Measurements from ENCODE around the gene CSF2RB.
A peak's percentile ranks its signal among the peaks of the same experiment; 100 is the strongest.

The CSF2RB gene

DNA sequence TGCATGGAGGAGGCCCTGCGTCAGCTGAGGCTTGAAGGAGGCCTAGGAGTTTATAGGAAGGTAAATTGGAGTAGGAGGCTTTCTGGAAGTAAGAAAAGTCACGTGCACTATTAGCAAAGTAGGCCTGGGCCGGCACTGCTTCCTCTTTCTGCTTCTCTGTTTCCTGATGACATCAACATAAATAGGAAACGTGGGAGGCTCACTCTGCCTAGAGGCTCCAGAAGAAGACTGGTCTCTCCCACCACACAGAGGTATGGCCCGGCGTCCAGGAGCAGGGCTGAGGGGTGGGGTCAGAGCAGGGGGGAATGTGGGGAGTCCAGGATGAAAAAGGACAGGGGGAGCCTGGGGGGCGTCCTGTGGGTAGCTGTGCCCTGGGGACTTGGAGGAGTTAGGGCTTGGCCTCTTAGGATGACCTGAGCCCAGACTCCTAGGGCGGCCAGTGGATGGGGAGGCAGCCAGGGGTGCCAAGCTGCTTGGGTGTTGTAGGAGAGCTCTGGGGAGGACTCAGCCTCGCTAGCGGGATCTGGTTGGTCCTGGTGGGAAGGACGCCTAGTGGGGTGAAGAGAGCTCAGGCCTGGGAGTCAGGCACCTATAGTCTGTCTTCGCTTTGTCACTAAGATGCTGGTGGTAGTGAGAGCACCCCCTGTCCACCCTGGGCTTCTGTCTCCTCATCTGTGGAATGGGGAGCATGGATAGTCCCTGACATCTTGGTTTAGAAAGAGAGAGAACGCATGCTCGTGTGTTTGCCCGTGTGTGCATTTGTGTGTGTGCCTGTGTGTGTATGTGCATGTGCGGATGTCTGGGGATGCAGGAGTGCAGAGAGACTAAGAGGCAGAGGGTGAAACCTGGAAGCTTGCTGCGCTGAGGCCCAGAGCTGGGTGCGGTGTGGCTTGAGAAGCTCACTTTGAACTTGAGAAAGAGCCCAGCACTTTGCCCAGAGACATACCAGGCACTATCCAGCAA lies at the start of gene CSF2RB:
CSF2RB (plus strand) TSS at position 202 of the 963 bp plus-strand sequence. CDS start 8,580 bp downstream, outside the sequence.
- DNase-seq: peak; percentile 68

GRCh38 chr22:36863979-36864378 lies 49.4 kb upstream of the CSF2RB start:
- no peak for DNase-seq

DNA sequence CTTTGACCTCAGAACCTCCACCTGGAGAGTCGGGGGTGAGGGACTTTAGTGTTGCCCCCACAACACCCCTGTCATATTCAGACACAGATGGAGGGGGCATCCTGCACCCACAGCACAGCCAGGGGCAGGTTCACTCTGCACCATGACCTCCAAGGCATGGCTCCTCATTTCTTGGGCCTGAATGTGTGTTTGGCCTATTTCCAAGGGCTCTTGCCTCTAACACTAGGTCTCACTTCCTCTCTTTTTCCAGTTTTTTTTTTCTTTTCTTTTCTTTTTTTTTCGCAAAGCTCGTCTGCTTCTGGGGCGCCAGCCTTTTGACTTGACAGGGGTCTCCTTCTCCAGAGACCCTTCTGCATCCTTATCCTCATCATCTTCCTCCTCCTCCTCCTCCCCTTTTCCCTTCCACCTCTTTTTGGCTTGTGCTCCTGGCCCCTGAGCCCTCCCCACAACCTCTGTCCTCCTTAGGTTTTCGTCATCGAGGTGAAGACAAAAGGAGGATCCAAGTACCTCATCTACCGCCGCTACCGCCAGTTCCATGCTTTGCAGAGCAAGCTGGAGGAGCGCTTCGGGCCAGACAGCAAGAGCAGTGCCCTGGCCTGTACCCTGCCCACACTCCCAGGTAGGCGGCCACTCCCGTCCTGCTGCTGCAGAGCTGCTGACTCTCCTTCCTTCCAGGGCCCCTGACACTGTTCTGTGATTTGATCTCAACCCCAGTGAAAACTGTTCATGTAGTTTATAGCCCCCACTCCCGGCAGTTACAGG lies 48.8 kb upstream of the CSF2RB start:
- no peak for DNase-seq

- no peak for DNase-seq
Observed at GRCh38 chr22:36865346-36865745, 48.1 kb upstream of the CSF2RB start.

GRCh38 chr22:36867695-36868094 lies 45.7 kb upstream of the CSF2RB start:
- DNase-seq: no peak

- no peak for DNase-seq
Observed at GRCh38 chr22:36868546-36869181, 44.8 kb upstream of the CSF2RB start.

DNA sequence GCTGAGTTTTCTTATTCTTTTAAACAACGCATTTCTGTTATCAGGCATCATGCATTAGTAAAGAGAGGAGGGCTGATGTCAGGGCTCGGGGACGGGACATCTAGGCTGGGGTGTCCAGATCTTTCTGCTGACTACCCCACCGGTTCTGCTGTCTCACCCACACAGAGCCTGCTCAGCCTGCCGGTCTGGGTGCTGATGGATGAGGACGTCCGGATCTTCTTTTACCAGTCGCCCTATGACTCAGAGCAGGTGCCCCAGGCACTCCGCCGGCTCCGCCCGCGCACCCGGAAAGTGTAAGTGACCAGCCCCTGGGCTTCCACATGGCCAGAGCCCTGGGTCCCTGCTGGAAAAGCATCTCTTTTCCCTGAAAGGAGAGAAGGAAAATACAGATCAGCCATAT lies 43.2 kb upstream of the CSF2RB start:
- no peak for DNase-seq

DNA sequence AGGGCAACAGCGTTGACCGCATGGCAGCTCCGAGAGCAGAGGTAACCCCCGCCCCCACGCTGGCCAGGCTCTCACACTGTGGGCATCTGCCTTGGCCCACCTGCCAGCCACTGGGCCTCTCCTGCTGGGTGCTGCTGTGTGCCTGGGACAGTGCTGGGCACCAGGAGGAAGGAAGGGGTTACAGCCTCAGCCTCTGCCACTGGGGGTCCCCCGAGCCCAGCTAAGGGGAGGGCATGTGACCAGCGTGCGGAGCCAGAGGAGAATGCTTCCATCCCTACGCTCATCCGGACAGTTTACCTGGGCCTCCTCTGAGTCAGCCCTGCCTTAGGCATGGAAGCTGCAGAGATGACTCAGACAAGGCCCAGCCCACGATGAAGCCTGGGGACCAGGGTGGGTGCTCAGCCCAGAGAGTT lies 41.8 kb upstream of the CSF2RB start:
- no peak for DNase-seq

DNA sequence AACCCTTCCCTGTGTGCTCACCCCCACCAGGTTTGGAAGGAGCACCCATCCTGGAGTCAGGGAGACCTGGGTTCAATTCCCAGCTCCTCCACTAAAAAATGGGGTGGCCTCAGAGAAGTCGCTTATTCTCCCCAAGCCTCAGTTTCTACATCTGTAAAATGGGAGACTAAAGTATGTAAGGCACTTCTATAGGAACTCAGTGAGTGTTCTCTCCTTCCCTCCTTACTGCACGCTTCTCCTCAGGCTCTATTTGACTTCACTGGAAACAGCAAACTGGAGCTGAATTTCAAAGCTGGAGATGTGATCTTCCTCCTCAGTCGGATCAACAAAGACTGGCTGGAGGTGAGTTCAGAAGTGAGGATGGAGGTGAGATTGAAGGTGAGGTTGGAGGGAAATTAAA lies 41.3 kb upstream of the CSF2RB start:
- DNase-seq: no peak

GRCh38 chr22:36872866-36873498 lies 40.4 kb upstream of the CSF2RB start:
- DNase-seq: no peak

DNA sequence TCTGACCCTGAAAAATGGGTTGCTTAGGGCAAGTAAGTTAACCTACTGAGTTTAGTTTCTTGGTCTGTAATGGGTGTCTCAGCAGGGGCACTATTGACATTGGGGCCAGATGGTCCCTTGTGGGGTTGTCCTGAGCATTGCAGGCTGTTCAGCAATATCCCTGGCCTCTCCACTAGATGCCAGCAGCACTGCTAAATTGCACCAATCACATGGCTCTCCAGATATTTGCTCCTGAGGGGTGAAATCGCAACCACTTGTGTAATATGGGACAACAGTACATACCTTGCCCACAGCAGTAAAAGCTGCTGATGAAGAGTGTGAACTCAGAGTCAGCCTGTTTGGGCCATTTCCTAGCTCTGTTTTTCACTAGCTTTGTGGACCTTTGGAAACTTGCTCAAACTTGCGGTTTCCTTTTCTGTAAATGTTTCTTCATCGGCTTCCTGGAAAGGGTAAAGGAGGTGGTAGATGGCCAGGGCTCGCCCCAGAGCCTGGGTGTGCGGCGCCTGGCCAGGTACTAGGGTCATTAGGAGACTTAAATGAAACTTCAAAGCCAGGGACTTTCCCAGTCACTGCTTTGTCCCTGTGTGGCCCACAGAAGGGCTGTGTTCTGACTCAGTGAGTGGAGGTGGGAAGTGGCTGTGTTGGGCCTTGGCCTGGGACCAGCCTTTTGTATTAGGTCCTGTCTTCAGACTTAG lies 39.7 kb upstream of the CSF2RB start:
- DNase-seq: peak; percentile 40

DNA sequence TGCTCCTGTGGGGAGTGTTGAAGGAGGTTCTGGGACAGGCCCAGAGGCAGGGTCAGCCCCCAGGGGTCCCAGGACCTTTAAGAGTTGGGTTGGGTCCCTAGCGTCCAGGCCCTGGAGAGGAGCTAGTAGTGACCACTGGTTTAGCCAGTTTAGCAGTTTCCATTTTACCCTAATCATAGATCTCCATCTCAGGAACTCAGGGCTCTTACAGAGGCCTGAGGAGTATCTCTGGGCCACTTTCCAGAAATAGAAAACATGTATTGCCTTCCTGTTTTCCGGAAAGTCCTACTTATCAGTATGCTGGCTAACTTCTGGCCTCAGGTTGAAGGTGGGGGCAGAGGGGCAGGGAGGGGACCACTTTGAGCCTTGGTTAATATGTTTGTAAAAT lies 39.1 kb upstream of the CSF2RB start:
- no peak for DNase-seq

DNA sequence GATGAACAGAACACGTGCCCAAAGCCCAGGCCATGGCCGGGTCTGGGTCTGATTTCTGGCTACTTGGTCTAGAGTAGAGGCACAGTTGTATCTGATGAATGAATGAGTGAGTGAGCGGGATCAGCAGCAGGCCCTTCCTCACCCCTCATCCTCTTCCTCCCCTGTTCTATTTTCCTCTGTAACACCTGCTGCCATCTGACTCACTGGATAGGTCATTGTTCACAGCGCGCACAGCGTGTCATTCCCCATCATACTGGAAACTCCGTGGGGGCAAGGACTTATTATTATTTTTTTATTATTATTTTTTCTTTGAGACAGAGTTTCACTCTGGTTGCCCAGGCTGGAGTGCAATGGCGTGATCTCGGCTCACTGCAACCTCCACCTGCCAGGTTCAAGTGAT lies 38.7 kb upstream of the CSF2RB start:
- no peak for DNase-seq

DNA sequence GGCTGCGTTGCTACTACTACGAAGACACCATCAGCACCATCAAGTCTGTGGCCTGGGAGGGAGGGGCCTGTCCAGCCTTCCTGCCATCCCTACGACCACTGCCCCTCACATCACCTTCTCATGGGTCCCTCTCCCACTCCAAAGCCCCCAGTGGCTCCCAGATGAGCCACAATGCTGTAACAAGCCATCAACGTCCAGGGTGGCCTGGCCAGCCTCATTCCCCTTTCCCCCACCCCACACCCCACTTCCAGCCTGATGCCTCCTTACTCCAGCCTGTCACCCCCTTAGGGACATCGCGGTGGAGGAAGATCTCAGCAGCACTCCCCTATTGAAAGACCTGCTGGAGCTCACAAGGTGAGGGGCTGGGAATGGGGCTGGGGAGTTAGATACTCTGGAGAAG lies 37.7 kb upstream of the CSF2RB start:
- DNase-seq: no peak

- DNase-seq: no peak
Observed at GRCh38 chr22:36879775-36880174, 33.7 kb upstream of the CSF2RB start.

GRCh38 chr22:36881504-36882245 lies 31.8 kb upstream of the CSF2RB start:
- no peak for DNase-seq

DNA sequence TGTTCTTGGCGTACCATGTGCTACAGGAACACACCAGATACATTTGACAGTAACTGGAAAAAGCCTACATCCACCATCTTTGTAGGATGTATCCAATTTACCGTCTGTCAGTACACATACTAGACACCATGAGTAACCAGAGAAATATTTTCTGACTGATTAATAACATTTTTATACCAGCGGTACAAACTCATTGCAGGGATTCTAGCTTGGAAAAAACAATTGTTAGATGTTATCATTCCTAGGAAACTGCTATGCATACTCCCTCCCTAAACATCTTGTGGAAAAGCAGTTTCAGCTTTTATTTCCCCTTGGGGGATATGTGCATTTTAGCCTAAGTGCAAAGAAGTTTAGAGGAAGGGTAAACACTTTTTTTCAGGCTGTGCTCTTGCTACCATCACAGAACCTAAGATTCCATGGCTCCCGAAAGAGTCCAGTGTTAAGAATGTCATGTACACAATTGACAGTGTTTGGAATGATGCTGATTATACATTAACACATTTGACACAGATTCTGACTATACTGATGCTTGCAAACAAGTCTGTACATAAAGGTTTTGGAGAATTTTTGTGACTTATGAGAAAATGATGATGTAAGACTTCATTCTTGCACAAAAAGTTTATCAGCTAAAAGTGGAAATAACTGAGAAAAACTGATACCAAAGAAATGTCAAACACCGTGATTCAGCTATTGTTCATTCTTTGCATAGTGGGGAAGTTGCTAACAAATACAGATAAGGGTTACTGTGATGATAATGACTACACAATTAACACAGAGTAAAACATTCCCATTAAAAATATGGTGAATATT lies 28.9 kb upstream of the CSF2RB start:
- DNase-seq: no peak

GRCh38 chr22:36885474-36885873 lies 28.0 kb upstream of the CSF2RB start:
- no peak for DNase-seq

DNA sequence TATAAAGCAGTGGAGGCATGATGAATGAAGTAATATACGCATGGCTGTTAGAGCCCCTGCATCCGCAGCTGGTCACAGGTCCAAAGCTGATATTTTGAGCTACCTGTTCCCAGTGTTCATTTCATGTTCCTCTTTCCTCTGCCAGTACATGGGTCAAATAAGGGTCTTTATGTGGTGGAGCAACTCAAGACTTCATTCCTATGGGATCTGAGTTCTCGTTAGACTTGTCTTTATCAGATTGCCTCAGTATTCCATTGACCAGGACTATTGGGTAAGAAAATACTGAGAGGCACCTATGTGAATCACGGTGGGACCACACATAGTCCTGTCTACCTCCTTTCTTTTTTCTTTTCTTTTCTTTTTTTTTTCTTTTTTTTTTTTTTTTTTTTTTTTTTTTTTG lies 27.4 kb upstream of the CSF2RB start:
- DNase-seq: no peak

DNA sequence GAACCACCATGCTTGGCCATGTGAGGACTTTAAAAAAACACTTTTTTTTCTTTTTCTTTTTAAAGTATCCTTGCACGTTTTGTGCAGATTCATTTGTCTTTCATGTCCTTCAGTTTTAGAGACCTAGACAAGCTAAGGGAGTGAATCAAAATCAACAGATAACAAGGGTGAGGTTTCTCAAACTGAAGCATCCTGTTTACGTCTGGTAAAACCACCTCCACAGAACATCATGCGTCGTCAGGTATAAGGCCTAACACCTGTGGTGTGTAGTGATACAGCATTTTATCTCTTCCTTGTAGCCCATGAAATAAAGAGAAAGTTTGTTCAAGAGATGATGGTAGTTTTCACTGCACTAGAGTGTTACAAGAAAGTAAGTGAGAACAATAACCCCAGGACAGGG lies 26.3 kb upstream of the CSF2RB start:
- no peak for DNase-seq

DNA sequence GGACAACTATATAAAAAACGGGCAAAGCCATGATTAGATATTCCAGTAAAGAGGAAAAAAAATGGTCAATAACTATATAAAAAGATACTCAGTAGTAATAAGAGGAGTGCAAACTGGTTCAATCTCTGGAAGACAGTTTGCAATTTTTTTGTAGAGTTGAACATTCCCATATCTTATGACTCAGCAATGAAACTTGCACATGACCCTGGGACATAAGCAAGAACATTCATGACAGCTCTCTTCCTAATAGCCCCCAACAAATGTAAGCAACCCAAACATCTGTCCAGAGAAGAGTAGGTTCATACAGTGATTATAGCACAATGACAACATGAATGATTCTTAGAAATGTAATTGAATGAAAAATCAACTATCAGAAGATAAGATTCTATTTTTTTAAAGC lies 21.8 kb upstream of the CSF2RB start:
- no peak for DNase-seq
